ENCODE measurements around the gene APBB2. TPM values are rescaled to one million over a fixed set of nuclear protein-coding genes. Genes with fewer than 3 reads are reported as not detected.

The APBB2 gene
- total and polyA plus RNA-seq, 8 donors = 4.7 to 55.4 (median 23.1) TPM

- H3K9me3 ChIP-seq = peaks cover 0 to 45% (median 19%) of the 10 kb centered on the region in 4 donors
- H3K27ac ChIP-seq = no peak overlapping the region
- WGBS, 5 donors = 92 to 98% (median 94%) methylated on average over 13 of the region's 13 CpGs
- no peak overlapping the region for H3K4me3 ChIP-seq
- TF ChIP-seq POLR2AphosphoS5 (IDR thresholded peaks at IDR 0.05) (no peak), EP300 (IDR thresholded peaks at IDR 0.05) (no peak), POLR2A (IDR thresholded peaks at IDR 0.05) (no peak), CTCF (IDR thresholded peaks at IDR 0.05) (no peak)
- no peak for DNase-seq
- no peaks in the 10 kb centered on the region for H3K27me3 ChIP-seq
- H3K4me1 ChIP-seq = peaks cover 0 to 19% (median 14%) of the 10 kb centered on the region in 4 donors
- intact Hi-C loops (cut with DNase I; ENCODE audit: low total_unique reads) = no loop called here
- peaks cover 0 to 5% (median 0%) of the 10 kb centered on the region in 4 donors for H3K36me3 ChIP-seq
Observed at GRCh38 chr4:41024556-41025491, 189.5 kb downstream of the APBB2 start.

GRCh38 chr4:41022116-41022515 lies 192.2 kb downstream of the APBB2 start:
- Histone ChIP-seq H3K27ac (no peak overlapping the region), H3K27me3 (no peaks in the 10 kb centered on the region), H3K4me3 (no peak overlapping the region), H3K4me1 (no peaks in the 10 kb centered on the region), H3K9me3 (peaks cover 0 to 42% (median 19%) of the 10 kb centered on the region in 4 donors), H3K36me3 (peaks cover 0 to 5% (median 0%) of the 10 kb centered on the region in 4 donors)
- TF ChIP-seq CTCF (IDR thresholded peaks at IDR 0.05) (no peak), POLR2A (IDR thresholded peaks at IDR 0.05) (no peak), EP300 (IDR thresholded peaks at IDR 0.05) (no peak), POLR2AphosphoS5 (IDR thresholded peaks at IDR 0.05) (no peak)
- WGBS, 5 donors = 78 to 95% (median 92%) methylated on average over 3 of the region's 3 CpGs
- intact Hi-C loops (cut with DNase I; ENCODE audit: low total_unique reads) = no loop called here
- DNase-seq = no peak

DNA sequence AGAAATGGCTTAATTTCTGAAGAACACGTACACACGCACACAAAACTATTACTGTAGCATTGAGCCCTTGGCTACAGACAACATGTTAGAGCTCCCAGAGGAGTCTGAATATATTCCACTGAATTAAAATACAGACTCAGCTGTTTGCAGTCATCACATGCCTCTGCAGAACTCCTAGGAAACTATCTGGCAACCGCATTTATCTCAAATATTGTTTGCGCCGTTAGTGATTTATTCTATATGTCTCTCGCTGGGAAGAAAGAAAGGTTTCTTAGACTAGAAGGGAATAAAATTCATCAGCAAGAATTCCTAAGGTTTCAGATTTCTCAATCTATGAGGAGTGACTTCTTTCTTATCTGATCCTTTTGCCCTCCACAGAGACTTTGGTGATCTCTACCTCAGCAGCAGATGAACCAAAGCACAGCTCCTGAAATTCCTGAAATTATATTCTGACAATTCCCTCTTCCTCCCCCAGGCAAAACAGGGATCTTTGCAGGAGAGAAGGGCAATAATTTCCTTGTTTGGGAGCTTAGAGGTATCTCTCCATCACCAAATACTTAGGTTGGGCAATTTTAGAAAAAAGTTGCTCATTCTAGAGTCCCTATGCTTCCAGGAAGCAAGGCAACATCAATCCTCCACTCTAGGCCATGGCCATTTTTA lies 199.2 kb downstream of the APBB2 start:
- H3K9me3 ChIP-seq = no peaks in the 10 kb centered on the region
- no peak overlapping the region for H3K27ac ChIP-seq
- no peak overlapping the region for H3K4me3 ChIP-seq
- DNase-seq = peak in 1 of 2 donors; percentile 44
- TF ChIP-seq POLR2A (IDR thresholded peaks at IDR 0.05) = no peak
- intact Hi-C loops (cut with DNase I; ENCODE audit: low total_unique reads) = no loop called here
- H3K27me3 ChIP-seq = no peaks in the 10 kb centered on the region
- WGBS, 5 donors = 56 to 70% (median 61%) methylated on average over 6 of the region's 6 CpGs
- peaks cover 0 to 22% (median 11%) of the 10 kb centered on the region in 4 donors for H3K36me3 ChIP-seq
- no peaks in the 10 kb centered on the region for H3K4me1 ChIP-seq

- H3K27ac ChIP-seq = no peak overlapping the region
- peaks cover 0 to 22% (median 11%) of the 10 kb centered on the region in 4 donors for H3K36me3 ChIP-seq
- intact Hi-C loops (cut with DNase I; ENCODE audit: low total_unique reads) = no loop called here
- no peak for DNase-seq
- H3K4me3 ChIP-seq = no peak overlapping the region
- no peaks in the 10 kb centered on the region for H3K9me3 ChIP-seq
- WGBS, 5 donors = 83 to 95% (median 88%) methylated on average over 7 of the region's 7 CpGs
- peaks cover 0 to 3% (median 0%) of the 10 kb centered on the region in 4 donors for H3K4me1 ChIP-seq
- H3K27me3 ChIP-seq = no peaks in the 10 kb centered on the region
- TF ChIP-seq POLR2AphosphoS5 (IDR thresholded peaks at IDR 0.05) (no peak), EP300 (IDR thresholded peaks at IDR 0.05) (no peak), CTCF (IDR thresholded peaks at IDR 0.05) (no peak), POLR2A (IDR thresholded peaks at IDR 0.05) (no peak)
Observed at GRCh38 chr4:41014158-41014557, 200.2 kb downstream of the APBB2 start.
